Osteocyte (in vitro differentiated cells): ENCODE data around the gene RASL11A. TPM values are rescaled to one million over a fixed set of nuclear protein-coding genes. Genes with fewer than 3 reads are reported as not detected.

Source experiments
- DNase-seq: peaks from one replicate; pipeline ENCODE4 v3.0.0; 2021; ENCODE audit warnings: mixed read lengths; ENCODE audit not compliant: unreplicated experiment; ENCODE audit errors: extremely low spot score
- H3K27ac Mint-ChIP-seq: one replicate; pipeline ENCODE4 v1.8.0; 2021; ENCODE audit warnings: mild to moderate bottlenecking, mixed read lengths; ENCODE audit not compliant: unreplicated experiment
- H3K27me3 Mint-ChIP-seq: one replicate; pipeline ENCODE4 v1.8.0; 2021; ENCODE audit warnings: mixed read lengths; ENCODE audit not compliant: unreplicated experiment
- H3K36me3 Mint-ChIP-seq: one replicate; pipeline ENCODE4 v1.8.0; 2021; ENCODE audit warnings: mixed read lengths; ENCODE audit not compliant: unreplicated experiment
- H3K4me1 Mint-ChIP-seq: one replicate; pipeline ENCODE4 v1.8.0; 2021; ENCODE audit warnings: mixed read lengths; ENCODE audit not compliant: unreplicated experiment
- H3K4me3 Mint-ChIP-seq: one replicate; pipeline ENCODE4 v1.8.0; 2021; ENCODE audit warnings: mild to moderate bottlenecking, moderate library complexity, mixed read lengths; ENCODE audit not compliant: unreplicated experiment
- H3K9me3 Mint-ChIP-seq: one replicate; pipeline ENCODE4 v1.8.0; 2021; ENCODE audit warnings: mixed read lengths; ENCODE audit not compliant: unreplicated experiment
- CTCF ChIP-seq: fragments of 200-600 bp; sonication (generic); IDR thresholded peaks from 2 replicates; pipeline ENCODE4 v1.5.0; 2021; ENCODE audit warnings: antibody characterized with exemption, mild to moderate bottlenecking, moderate library complexity
- total RNA-seq: library from RNA; stranded (reverse); gene quantifications from 2 replicates; pipeline ENCODE4 v1.2.1, GENCODE V29; 2021

The RASL11A gene
- total RNA-seq, 1 donor from 2014 or later, result 4.6 TPM

GRCh38 chr13:27251166-27252091 lies 19.2 kb upstream of the RASL11A start, which contains the start of gene RPL21:
RPL21 (plus strand) TSS chr13:27251558; CDS start chr13:27253777, 2,219 bp downstream.
- Mint-ChIP-seq H3K27me3 (no peaks in the 10 kb centered on the region), H3K4me1 (peaks cover 31% of the 10 kb centered on the region), H3K36me3 (peaks cover 20% of the 10 kb centered on the region), H3K4me3 (peak within 1 kb of the TSS; percentile 88), H3K9me3 (no peaks in the 10 kb centered on the region), H3K27ac (peak within 1 kb of the TSS; percentile 100)
- TF ChIP-seq CTCF, result no peak
- peak; percentile 96 for DNase-seq

GRCh38 chr13:27252467-27252866 lies 18.2 kb upstream of the RASL11A start:
- no peak for TF ChIP-seq CTCF
- H3K4me1 Mint-ChIP-seq, result peaks cover 31% of the 10 kb centered on the region
- H3K36me3 Mint-ChIP-seq, result peaks cover 28% of the 10 kb centered on the region
- peak overlapping the region; percentile 88 for H3K4me3 Mint-ChIP-seq
- no peak for DNase-seq
- peak overlapping the region; percentile 100 for H3K27ac Mint-ChIP-seq
- no peaks in the 10 kb centered on the region for H3K27me3 Mint-ChIP-seq
- H3K9me3 Mint-ChIP-seq, result no peaks in the 10 kb centered on the region

- no peak overlapping the region for H3K27ac Mint-ChIP-seq
- no peaks in the 10 kb centered on the region for H3K27me3 Mint-ChIP-seq
- peaks cover 48% of the 10 kb centered on the region for H3K36me3 Mint-ChIP-seq
- no peak for TF ChIP-seq CTCF
- no peak overlapping the region for H3K4me3 Mint-ChIP-seq
- H3K4me1 Mint-ChIP-seq, result peaks cover 37% of the 10 kb centered on the region
- DNase-seq, result no peak
- H3K9me3 Mint-ChIP-seq, result no peaks in the 10 kb centered on the region
These were observed 13.4 kb upstream of the RASL11A start for GRCh38 chr13:27257233-27257568.

- peaks cover 32% of the 10 kb centered on the region for H3K4me1 Mint-ChIP-seq
- H3K27ac Mint-ChIP-seq, result no peak overlapping the region
- no peaks in the 10 kb centered on the region for H3K27me3 Mint-ChIP-seq
- no peak for DNase-seq
- no peaks in the 10 kb centered on the region for H3K9me3 Mint-ChIP-seq
- no peak for TF ChIP-seq CTCF
- peaks cover 50% of the 10 kb centered on the region for H3K36me3 Mint-ChIP-seq
- no peak overlapping the region for H3K4me3 Mint-ChIP-seq
These were observed 12.9 kb upstream of the RASL11A start for GRCh38 chr13:27257648-27258253.
